PC-3 (cell line): Measurements from ENCODE around the gene SLC1A5. TPM values are rescaled to one million over a fixed set of nuclear protein-coding genes. Genes with fewer than 3 reads are reported as not detected.
A peak's percentile ranks its signal among the peaks of the same experiment; 100 is the strongest.

Experiments used
- ATAC-seq: fragments of 200-7000 bp; cut with Tn5 transposase; 2 replicates; pipeline ENCODE4 v1.9.1; 2020; ENCODE audit warnings: mild to moderate bottlenecking, moderate library complexity
- BruUV-seq: library from RNA; stranded (reverse); fragments of 400-500 nt; replicated peaks from 2 replicates; lab custom pipeline; 2021; lab: Mats Ljungman, UMichigan
- CTCF ChIA-PET: fragments of 300-600 bp; sonication (Branson Sonifier 250); formaldehyde crosslinking; loops from one replicate; lab custom pipeline; 2022; ENCODE audit warnings: antibody characterized with exemption; lab: Charles Lee
- POLR2A ChIA-PET: fragments of 300-600 bp; sonication (Branson Sonifier 250); formaldehyde crosslinking; loops from one replicate; lab custom pipeline; 2022; ENCODE audit warnings: antibody characterized with exemption; ENCODE audit not compliant: unreplicated experiment; lab: Charles Lee
- DNase-seq: peaks from one replicate; pipeline ENCODE4 v3.0.0-alpha.2; 2015
- H2AFZ ChIP-seq: fragments of 300-600 bp; sonication (generic); 2 replicates; pipeline ENCODE4 v1.6.0; 2016; ENCODE audit warnings: antibody characterized with exemption, low read length
- H3F3A ChIP-seq: fragments of 300-600 bp; sonication (generic); one replicate; pipeline ENCODE4 v1.6.0; 2017; ENCODE audit warnings: antibody characterized with exemption, low read length, control low read depth, mild to moderate bottlenecking; ENCODE audit not compliant: unreplicated experiment
- H3K27ac ChIP-seq: fragments of 300-600 bp; sonication (generic); 2 replicates; pipeline ENCODE4 v1.5.1; 2016; ENCODE audit warnings: mild to moderate bottlenecking, low read length
- H3K27me3 ChIP-seq: fragments of 300-600 bp; sonication (generic); 2 replicates; pipeline ENCODE4 v1.6.1; 2016; ENCODE audit warnings: low read length, mixed read lengths
- H3K36me3 ChIP-seq: fragments of 300-600 bp; sonication (generic); 2 replicates; pipeline ENCODE4 v1.6.1; 2016; ENCODE audit warnings: low read depth, mixed run types, low read length, mixed read lengths
- H3K4me1 ChIP-seq: fragments of 300-600 bp; sonication (generic); 2 replicates; pipeline ENCODE4 v1.5.1; 2016; ENCODE audit warnings: low read length; ENCODE audit not compliant: insufficient read depth
- H3K4me2 ChIP-seq: fragments of 300-600 bp; sonication (generic); 2 replicates; pipeline ENCODE4 v1.6.0; 2016; ENCODE audit warnings: low read length
- H3K4me3 ChIP-seq: fragments of 300-600 bp; sonication (generic); 2 replicates; pipeline ENCODE4 v1.5.1; 2016; ENCODE audit warnings: mild to moderate bottlenecking, low read length, mixed read lengths
- H3K79me2 ChIP-seq: fragments of 300-600 bp; sonication (generic); 2 replicates; pipeline ENCODE4 v1.6.1; 2017; ENCODE audit warnings: low read length, mixed read lengths
- H3K9ac ChIP-seq: fragments of 300-600 bp; sonication (generic); 2 replicates; pipeline ENCODE4 v1.6.0; 2016; ENCODE audit warnings: mild to moderate bottlenecking, low read length
- H3K9me2 ChIP-seq: fragments of 300-600 bp; sonication (generic); replicated peaks from 2 replicates; pipeline ENCODE4 v1.6.1; 2016; ENCODE audit warnings: mixed run types, low read length, mixed read lengths
- H3K9me3 ChIP-seq: fragments of 300-600 bp; sonication (generic); 2 replicates; pipeline ENCODE4 v1.6.1; 2016; ENCODE audit warnings: low read length, mixed read lengths
- H4K20me1 ChIP-seq: fragments of 300-600 bp; sonication (generic); 2 replicates; pipeline ENCODE4 v1.6.1; 2016; ENCODE audit warnings: low read length, mixed read lengths
- CTCF ChIP-seq: fragments of 300-600 bp; sonication (generic); conservative IDR thresholded peaks from 2 replicates; pipeline ENCODE4 v1.5.1; 2017; ENCODE audit warnings: antibody characterized with exemption, low read depth, mild to moderate bottlenecking, low read length
- EZH2 ChIP-seq: fragments of 300-600 bp; sonication (generic); IDR thresholded peaks from one replicate; pipeline ENCODE4 v1.6.1; 2017; ENCODE audit warnings: antibody characterized with exemption, mild to moderate bottlenecking, low read length; ENCODE audit not compliant: unreplicated experiment
- EZH2phosphoT487 ChIP-seq: fragments of 300-600 bp; sonication (generic); IDR thresholded peaks from 2 replicates; pipeline ENCODE4 v1.6.1; 2018; ENCODE audit warnings: mild to moderate bottlenecking, antibody characterized with exemption, low read length, borderline replicate concordance
- intact Hi-C: fragments of 100-400 bp; cut with micrococcal nuclease; formaldehyde crosslinking; loops from 2 replicates; pipeline ENCODE4 v1.9.0; 2023
- total RNA-seq: library from RNA; depleted of rRNA; stranded (reverse); fragments of >200 nt; gene quantifications from 2 replicates; pipeline ENCODE4 v1.2.3, GENCODE V29; 2014

The SLC1A5 gene
- total RNA-seq, 1 experiment from 2014 or later: 97.4 TPM

- CTCF ChIA-PET: interaction anchor here (0.7 kb wide), 1 partner anchor 55 kb away, joined by 4 read pairs; no protein-coding TSS in a partner anchor
- DNase-seq (no peak), ATAC-seq (no peak)
- Histone ChIP-seq H3K36me3 (peaks cover 12% of the 10 kb centered on the region), H4K20me1 (peaks cover 11% of the 10 kb centered on the region), H3K4me2 (peak overlapping the region; percentile 98), H2AFZ (no peak overlapping the region), H3K4me1 (peaks cover 21% of the 10 kb centered on the region), H3K4me3 (peak overlapping the region; percentile 91), H3K79me2 (peaks cover 61% of the 10 kb centered on the region), H3K9me2 (no peaks in the 10 kb centered on the region), H3K27ac (peak overlapping the region; percentile 38), H3F3A (no peaks in the 10 kb centered on the region), H3K9me3 (no peaks in the 10 kb centered on the region), H3K27me3 (no peaks in the 10 kb centered on the region), H3K9ac (no peak overlapping the region)
- POLR2A ChIA-PET: no interaction called here
- intact Hi-C loops: loop anchor here (5.0 kb wide), 1 partner anchor 42 kb away; no protein-coding TSS in a partner anchor
- TF ChIP-seq CTCF: no peak
- no peak for TF ChIP-seq EZH2
- no peak for TF ChIP-seq EZH2phosphoT487
- no TSS peak for BruUV-seq
Observed at GRCh38 chr19:46785054-46785979, 3.1 kb downstream of the SLC1A5 start.

GRCh38 chr19:46784262-46785053 lies 3.9 kb downstream of the SLC1A5 start:
- Histone ChIP-seq H3K4me2 (peak overlapping the region; percentile 98), H3F3A (no peaks in the 10 kb centered on the region), H3K9ac (peak overlapping the region; percentile 30), H3K9me2 (no peaks in the 10 kb centered on the region), H2AFZ (no peak overlapping the region), H3K27ac (peak overlapping the region; percentile 38), H3K4me3 (peak overlapping the region; percentile 91), H3K27me3 (no peaks in the 10 kb centered on the region), H3K4me1 (peaks cover 21% of the 10 kb centered on the region), H3K36me3 (peaks cover 12% of the 10 kb centered on the region), H3K79me2 (peaks cover 61% of the 10 kb centered on the region), H3K9me3 (no peaks in the 10 kb centered on the region), H4K20me1 (peaks cover 11% of the 10 kb centered on the region)
- ATAC-seq (peak; percentile 73), DNase-seq (peak; percentile 80)
- TF ChIP-seq EZH2: no peak
- no peak for TF ChIP-seq EZH2phosphoT487
- peak; percentile 45; the same call in 1 of the 2 replicates for TF ChIP-seq CTCF
- POLR2A ChIA-PET: no interaction called here
- intact Hi-C loops: loop anchor here (5.0 kb wide), 1 partner anchor 43 kb away; no protein-coding TSS in a partner anchor
- no TSS peak for BruUV-seq
- CTCF ChIA-PET: interaction anchor here (0.7 kb wide), 1 partner anchor 56 kb away, joined by 4 read pairs; no protein-coding TSS in a partner anchor
